Raji (cell line): ENCODE data around the gene ADAM15.

Source experiments
- POLR2A ChIP-seq: IDR thresholded peaks from 2 replicates; pipeline ENCODE4 v1.6.1; 2011; ENCODE audit warnings: low read depth, low read length, control low read depth; ENCODE audit not compliant: insufficient read depth

ADAM15 gene

DNA sequence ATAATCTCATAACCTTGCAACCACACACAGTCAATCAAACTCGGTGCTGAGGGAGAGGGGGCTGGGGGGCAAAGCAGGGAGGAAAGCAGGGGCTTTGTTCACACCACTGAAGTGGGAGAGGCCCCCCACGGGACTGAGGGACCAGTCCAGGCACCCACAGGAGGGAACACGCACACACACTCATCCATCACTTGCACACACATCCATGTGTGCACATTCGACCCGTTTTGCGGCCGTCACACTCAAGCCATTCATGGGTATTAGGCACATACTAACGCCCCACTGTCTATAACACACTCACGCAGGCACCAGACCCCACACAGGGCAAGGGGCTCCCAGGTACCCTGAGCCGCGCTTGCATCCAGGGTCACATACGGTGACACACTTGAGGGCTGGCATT, 41.5 kb downstream of the ADAM15 start:
- TF ChIP-seq POLR2A: no peak

DNA sequence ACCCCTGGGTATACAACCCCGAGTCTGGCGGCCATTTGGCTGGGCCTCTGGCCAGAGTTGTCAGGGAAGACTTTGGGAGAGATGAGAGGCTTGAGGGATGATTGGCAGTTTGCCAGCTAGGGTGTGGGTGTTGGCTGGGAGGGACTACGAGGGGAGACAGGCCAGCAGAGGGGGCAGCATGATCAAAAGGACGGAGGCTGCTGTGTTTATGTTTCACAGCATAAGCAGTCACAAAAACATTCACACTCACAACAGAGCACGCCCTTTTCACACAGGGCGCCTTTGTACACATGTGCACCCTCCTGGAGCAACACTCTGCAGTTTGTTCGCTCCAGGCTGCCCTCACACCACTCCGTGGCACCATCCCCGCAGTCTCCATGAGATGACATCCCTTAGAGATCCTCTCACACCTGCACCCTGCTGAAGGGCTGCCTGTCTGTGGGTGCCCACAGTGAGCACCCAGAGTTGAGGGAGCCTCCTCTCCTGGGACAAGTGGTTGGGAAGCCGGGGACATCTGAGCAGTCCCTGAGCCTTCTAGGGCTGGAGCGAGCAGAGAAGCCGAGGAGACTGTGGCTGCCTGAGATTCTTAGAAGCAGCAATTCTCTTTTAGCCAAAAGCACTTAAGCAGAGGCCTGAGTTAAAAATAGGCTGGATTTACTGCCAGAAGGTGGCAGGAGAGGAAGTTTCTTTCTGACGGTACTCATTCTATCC, 43.0 kb downstream of the ADAM15 start:
- no peak for TF ChIP-seq POLR2A

DNA sequence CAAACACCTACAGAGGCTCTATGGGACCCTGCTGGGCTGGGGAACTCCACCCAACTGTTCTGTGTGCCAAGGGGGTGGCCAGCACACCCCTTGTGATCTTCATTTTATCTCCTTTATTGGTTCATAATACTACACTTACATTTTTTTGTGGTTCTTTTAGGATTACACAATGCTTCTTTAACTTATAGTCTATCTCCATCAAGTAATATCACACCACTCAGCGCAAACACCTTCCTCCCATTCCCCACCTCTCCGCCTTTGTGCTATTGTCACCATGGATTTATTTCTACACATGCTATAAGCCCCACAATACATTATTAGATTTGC, 43.5 kb downstream of the ADAM15 start:
- TF ChIP-seq POLR2A: no peak

DNA sequence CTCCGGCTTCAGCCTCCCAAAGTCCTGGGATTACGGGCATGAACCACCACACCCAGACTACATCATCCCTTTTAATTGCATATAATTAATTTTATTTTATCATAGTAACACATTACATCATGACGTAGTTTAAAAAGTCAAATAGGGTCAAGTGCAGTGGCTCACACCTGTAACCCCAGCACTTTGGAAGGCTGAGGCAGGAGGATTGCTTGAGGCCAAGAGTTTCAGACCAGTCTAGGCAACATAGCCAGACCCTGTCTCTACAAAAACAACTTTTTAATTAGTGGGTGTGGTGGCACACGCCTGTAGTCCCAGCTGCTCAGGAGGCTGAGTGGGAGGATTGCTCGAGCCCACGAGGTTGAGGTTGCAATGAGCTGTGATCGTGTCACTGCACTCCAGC, 48.2 kb downstream of the ADAM15 start:
- TF ChIP-seq POLR2A: no peak

DNA sequence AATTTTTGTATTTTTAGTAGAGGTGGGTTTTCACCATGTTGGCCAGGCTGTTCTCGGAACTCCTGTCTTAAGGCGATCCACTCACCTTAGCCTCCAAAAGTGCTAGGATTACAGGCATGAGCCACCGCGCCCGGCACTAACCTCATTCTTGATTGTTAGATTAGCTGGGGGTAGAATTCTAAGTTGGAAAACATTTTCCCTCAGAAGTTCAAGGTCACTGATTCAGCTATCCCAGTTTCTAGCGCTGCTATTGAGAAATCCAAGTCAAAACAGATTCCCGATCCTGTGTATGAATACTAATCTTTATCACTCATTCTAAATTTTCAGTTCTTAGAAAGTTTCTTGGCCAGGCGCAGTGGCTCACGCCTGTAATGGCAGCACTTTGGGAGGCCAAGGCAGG, 52.2 kb downstream of the ADAM15 start:
- TF ChIP-seq POLR2A: no peak

DNA sequence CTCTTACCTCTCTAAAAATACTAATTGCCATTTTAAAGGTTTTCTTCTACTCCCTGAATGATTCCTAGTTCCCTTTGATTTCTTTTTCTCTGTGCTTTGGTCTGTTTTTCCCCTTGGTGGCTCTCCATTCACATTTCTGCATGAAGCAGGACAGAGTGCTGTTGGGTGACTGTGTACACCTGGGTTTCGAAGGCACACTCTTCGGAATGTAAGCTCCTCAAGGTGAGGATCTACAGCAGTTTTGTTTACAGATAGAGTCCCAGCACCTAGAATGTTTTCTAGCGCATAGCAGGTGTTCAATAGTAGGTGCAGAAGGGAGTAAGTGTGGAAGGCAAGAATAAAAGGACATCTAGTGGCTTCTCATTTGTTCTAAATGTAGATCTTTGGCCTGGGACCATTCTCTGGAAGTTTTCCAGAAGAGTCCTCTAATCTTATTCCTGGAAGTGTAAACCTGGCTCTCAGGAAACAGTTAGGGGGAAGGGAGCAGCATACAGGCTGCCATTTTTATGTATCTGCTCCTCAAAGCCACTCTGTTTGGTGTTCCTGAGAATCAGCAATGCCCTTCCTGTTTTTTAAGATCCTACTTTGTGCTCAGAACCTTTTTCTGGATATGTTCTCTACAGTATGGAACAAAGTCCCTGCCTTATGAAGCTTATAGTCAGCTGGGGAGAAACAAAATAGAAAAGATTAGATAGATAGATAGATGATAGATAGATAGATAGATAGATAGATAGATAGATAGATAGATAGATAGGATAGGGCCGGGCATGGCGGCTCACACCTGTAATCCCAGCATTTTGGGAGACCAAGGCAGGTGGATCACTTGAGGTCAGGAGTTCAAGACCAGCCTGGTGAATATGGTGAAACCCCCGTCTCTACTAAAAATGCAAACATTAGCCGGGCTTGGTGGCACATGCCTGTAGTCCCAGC, 53.8 kb downstream of the ADAM15 start:
- TF ChIP-seq POLR2A: no peak

DNA sequence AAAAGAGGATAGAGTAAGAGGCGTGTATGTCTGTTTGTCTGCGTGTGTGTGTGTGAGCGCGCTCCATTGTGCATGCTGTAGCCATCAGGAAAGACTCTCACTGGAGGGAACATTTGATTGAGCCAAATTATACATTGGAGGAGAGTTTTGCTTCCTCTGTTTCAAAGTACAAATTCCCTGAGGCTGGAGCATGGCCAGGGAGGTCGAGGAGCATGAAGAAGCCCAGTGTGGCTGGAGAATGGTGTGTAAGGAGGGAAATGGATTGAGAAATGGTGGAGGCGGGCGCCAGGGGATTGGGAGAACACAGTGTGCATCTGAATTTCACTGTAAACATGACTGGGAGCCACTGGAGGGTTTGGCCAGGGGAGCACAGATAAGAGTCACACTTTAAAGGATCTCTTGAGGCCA, 54.5 kb downstream of the ADAM15 start:
- TF ChIP-seq POLR2A: no peak

DNA sequence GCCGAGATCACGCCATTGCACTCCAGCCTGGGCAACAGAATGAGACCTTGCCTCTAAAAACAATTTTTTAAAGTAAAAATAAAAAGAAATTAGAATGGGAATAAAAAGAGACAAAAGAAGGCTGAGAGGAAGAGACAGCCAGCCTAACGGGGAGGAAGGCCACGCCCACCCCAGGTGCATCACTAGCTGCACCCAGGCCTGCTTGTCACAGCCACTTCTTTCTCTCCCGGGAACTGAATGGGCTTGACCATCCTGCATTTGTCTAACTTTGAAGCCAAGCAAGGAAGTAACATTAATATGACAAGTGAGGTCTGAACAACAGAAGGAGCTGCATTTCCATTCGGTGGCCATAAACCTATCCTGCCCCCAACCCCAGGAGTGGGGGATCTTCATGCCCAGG, 55.7 kb downstream of the ADAM15 start:
- no peak for TF ChIP-seq POLR2A

DNA sequence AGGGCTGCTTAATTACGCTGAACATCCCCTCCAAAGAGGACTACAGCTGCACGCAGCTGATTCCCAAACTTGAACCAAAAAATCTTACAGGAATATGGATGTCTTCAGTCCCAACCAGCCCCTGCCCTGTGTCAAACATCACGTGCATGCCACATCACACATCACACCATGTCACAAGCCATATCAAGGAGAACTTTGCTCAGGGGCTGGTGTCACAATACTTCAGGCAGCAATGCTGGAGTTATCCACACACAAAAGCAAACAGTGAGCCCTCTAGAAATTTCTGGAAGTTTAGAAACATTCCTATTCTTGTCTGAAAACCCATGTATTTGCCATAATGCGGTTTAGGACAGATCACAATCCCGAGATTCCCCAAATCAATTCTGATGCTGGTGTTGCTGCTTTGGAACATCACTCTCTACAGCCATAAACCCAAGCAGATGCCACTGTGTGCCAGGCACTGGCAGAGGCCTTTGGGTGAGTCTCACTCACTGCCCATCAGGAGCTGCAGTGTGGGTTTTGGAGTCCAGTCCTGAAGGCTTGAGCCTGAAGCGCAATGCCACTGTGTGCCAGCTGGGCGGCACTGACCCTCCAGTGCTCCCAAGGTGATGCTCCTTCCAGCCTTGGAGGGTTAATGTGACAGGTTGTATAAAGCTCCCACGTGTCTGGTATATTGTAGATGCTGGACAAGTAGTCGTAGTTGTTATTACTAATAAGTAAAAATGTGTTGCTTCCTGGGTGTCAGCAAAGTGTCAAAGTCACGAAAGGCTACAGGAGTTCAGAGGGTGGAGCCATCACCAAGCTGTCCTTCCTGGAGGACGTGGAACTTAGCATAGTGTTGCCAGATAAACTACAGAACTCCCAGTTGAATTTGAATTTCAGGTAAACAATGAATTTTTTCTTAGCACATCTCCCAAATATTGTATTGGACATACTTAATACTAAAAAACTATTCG, 56.5 kb downstream of the ADAM15 start:
- no peak for TF ChIP-seq POLR2A

DNA sequence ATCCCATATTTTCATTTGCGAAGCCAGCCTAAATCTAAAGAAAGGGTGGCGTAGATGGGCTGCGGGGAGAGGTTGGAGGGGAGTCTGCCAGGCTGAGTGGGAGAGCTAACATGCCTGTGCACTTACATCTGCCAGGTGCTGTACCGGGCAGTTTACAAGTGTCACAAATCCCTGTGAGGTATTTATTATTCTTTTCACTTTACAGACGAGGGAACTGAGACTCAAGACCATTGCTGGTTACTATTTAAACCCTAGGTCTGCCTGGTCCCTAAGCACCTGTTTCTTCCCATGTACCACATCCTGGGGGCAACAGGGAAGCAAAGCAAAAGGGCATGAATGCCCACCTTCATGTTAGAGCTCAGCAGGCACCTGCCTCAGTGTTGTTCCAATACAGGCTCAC, 57.2 kb downstream of the ADAM15 start:
- TF ChIP-seq POLR2A: no peak

DNA sequence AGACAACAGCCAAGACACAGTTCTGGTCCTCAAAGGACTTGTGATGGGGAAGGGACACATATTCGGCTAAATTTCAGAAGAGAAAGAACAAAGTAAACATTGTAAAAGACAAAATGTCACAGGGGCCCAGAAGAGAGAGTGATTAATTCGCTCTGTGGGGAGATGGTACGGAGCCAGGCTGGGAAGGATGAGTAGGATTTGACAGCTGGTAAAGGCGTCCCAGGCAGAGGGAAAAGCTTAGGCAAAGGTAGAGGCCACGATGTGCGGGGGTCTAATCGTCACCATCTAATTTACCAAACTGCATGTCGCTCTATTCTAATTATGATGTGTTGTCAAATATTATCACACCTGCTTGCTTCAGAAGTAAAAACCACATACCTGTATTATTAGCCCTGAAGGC, 59.3 kb downstream of the ADAM15 start:
- no peak for TF ChIP-seq POLR2A

DNA sequence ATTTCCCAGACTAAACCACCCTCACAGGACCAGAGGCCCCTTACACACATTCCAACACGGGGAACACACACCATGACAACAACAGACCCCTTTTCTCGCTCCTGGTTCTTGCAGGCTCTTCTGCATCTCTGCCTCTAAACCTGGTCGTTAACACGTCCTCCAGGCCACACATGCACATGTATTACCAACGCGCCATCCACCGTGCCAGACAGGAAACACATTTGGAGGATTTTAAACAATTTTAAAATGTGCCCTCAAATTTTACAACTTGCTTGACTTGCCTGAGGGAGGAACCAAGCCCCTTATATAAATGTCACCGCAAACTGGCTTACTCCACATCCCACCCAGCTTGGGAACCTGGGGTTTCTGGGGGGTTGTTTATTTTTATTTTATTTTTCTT, 59.7 kb downstream of the ADAM15 start:
- TF ChIP-seq POLR2A: no peak
